OCI-M1 (cell line): ENCODE data around the gene RAB20.
"Not testable (repeated sequence)": the region's sequence is repeated elsewhere in the genome, so short reads cannot be mapped to it uniquely, and the experiment has no call there.

Experiments
- DNase-seq: peaks from one replicate; lab custom pipeline; 2025; lab: John Stamatoyannopoulos, UW

Gene RAB20

GRCh38 chr13:110490009-110490770 lies 71.3 kb downstream of the RAB20 start:
- no peak for DNase-seq

DNA sequence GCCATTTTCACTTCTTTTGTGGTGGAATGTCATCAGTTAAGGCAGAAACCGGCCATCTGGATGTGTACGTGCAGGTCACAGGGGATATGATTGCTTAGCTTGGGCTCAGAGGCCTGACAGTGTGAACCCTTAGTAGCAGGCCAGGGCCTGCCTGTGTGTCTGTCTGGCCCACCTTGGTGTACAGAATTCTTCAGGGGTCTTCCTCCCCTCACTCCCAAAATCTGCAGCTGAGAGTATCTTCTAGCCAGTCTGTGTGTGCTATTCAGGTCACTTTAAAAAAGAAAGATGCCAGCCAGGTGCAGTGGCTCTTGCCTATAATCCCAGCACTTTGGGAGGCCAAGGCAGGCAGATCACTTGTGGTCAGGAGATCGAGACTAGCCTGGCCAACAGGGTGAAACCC lies 74.6 kb downstream of the RAB20 start:
- DNase-seq = not testable (repeated sequence)

- no peak for DNase-seq
Measured at GRCh38 chr13:110486061-110486715, 75.3 kb downstream of the RAB20 start.

DNA sequence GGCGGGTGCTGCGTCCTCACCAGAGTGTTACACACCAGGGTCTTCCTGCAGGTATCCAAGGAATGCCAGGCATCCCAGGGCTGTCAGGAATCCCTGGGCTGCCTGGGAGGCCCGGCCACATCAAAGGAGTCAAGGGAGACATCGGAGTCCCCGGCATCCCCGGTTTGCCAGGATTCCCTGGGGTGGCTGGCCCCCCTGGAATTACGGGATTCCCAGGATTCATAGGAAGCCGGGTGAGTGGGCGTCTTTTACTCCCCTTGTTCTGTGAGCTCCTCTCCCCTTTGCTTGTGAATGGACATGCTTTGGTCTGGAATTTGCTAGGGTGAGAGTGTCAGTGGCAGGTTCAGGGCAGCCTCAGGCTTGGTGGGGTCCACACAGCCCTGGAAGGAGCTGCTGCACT lies 75.9 kb downstream of the RAB20 start:
- no peak for DNase-seq

DNA sequence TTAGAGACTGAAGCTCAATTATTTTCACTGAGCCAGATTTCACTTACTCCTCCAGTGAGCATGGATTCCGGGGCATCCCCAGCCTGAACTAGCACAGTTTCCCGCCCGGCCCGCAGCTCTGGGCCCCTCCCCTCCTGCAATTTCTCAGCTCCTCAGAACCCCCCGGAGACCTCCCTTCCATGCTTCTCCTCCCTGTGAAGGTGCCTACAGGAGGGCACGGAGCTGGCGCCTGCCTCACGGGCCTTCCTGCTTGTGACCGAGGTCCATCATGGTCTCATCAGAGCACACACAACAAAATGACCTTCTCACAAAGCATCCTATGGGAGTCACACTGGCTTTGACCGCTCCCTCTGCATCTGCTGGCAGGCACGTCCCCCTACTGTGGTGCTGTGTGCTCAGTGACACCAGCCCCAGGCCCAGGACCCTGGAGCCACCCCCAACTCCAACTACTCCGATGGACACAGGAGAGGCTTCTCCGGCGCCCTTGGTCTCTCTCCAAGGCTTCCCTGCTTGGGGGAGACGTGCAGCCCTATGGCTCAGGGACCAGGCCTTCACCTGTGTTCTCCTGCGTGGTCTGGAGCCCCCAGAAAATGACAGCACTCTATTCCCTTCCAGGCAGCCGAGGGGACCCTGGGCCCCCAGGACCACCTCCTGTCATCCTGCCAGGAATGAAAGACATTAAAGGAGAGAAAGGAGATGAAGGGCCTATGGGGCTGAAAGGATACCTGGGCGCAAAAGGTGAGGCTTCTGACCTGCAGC lies 77.1 kb downstream of the RAB20 start:
- DNase-seq = no peak

GRCh38 chr13:110483386-110483968 lies 78.0 kb downstream of the RAB20 start:
- DNase-seq = no peak

DNA sequence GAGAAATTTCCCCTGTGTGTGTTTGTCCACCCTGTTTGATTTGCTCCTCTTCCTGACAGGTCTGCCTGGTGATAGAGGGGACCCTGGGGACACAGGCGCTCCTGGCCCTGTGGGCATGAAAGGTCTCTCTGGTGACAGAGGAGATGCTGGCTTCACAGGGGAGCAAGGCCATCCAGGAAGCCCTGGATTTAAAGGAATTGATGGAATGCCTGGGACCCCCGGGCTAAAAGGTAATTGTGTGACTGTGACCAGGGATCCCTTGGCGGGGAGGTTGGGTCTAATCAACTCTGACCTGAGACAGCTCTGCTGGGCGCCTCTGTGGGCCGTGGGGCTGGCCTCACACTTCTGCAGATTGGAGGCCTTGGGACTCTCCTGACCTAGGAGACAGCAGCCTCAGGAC lies 81.4 kb downstream of the RAB20 start:
- no peak for DNase-seq

- DNase-seq = no peak
Measured at GRCh38 chr13:110479648-110480047, 81.9 kb downstream of the RAB20 start.

DNA sequence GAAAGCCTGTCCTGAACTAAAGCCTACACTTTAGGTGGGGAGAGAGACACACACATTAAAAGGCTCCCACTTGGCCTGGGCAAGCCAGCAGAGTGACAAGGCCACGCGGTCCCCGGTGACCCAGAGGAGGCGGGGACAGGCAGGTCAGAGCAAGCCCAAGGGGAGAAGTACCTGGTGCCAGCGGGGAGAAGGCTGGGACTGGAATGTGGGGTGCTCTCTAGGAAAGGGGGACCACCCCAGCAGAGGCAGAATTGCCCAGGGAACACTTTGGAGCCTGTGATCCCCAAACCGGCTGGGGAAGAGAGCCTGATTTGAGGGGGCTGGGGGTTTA lies 82.3 kb downstream of the RAB20 start:
- no peak for DNase-seq

DNA sequence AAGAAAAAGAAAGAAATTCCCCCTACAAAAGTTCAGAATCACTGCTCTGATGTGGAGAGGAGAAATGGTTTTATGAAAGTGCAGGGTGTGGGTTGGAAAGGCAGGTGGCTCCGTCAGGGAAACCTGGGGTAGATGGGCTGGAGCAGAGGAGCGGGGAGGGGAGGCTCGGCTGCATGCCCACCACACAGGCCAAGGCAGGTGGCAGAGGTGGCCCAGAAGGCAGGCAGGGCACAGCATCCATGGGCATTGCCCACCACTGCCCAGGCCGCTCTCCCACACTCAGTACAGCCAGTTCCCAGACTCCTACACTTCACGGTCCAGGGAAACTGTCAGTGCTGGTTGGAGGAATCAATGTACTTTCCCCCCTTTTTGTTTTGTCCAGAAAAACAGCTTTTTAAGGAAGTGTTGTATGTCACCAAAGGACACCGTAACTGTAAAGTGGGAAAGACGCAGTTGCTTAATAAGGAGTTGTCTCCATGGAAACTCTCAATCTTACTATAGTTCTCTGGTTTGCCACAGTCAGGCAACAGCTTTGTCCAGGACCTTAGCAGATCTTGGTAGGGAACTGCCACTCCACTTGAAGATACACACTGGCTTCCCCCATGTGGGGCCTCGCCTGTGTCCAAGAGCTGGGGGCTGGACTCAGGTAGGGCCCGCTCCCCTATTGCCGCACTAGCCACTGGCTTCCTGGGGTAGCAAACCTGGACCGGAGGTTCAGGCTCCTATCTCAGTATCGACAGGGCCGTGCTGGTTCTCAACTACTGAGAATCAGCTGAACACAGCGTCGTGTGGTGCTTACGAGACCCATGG lies 82.9 kb downstream of the RAB20 start:
- DNase-seq = no peak

DNA sequence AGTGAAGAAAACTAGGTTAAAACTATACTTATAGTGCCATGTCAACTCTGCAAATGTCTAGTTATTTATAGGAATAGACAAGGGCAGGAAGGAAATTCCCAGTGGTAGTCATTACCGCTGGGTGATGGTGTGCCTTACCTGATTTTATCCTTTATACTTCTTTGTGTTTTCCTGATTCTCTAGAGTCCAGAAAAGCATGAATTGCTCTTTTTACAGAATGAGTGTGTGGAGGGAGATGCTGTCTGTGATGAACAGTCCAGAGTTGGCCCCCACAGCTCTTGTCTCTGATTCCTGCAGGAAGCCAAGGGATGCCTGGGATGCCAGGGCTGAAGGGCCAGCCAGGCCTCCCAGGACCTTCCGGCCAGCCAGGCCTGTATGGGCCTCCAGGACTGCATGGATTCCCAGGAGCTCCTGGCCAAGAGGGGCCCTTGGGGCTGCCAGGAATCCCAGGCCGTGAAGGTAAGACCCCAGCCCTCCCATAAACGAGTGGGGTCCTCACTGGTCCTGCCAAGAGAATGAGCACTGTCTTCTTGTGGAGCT lies 83.7 kb downstream of the RAB20 start:
- no peak for DNase-seq

- DNase-seq = no peak
Measured at GRCh38 chr13:110476220-110476617, 85.3 kb downstream of the RAB20 start.

DNA sequence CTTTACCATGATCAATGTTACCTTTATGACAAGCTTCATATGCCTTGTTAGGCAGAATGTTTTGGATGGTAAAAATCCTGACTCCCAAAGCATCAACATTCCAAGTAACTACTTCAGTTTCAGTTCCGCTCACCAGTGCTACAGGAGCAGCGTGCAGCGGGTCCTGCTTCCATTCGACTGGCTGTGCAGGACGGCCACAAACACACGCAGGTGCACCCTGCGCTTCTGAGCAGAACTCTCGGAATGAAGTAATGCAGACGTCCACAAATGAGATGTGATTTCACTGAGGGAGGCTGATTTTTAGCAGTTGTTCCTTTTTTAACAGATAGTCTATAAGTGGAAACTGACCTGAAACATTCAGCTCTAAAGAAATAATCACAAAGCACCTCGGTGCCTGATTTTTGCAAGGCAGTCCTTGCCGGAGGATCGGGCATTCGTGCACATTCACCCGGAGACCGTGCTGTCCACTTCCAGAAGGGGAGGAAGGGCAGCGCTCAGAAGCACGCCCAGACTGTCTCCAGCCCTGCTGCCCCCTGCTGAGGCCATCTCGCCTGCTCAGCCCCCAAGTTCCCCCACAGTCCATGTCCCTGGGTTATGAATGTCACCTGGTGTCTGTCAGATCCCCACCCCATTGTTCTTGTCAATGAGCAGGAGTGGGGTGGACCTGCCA lies 85.8 kb downstream of the RAB20 start:
- DNase-seq = no peak

GRCh38 chr13:110475117-110475516 lies 86.4 kb downstream of the RAB20 start:
- no peak for DNase-seq

- DNase-seq = no peak
Measured at GRCh38 chr13:110474713-110475112, 86.8 kb downstream of the RAB20 start.
